ENCODE results near the gene TMED10.

The TMED10 gene

DNA sequence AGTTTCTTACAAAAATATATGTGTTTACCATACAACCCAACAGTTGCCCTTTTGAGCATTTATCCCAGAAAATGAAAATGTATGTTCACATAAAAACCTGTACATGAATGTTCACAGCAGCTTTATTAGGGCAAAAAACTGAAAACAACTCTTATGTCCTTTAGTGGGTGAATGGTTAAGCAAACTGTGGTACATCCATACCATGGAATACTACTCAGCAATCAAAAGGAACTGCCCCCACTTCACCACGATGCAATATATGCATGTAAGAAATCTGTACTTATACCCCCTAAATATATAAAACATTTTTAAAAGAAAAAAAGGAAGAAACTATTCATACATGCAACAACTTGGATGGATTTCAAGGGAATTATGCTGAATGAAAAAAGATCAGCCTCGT lies 42.8 kb downstream of the TMED10 start:
- TF ChIP-seq, protein P1, sequence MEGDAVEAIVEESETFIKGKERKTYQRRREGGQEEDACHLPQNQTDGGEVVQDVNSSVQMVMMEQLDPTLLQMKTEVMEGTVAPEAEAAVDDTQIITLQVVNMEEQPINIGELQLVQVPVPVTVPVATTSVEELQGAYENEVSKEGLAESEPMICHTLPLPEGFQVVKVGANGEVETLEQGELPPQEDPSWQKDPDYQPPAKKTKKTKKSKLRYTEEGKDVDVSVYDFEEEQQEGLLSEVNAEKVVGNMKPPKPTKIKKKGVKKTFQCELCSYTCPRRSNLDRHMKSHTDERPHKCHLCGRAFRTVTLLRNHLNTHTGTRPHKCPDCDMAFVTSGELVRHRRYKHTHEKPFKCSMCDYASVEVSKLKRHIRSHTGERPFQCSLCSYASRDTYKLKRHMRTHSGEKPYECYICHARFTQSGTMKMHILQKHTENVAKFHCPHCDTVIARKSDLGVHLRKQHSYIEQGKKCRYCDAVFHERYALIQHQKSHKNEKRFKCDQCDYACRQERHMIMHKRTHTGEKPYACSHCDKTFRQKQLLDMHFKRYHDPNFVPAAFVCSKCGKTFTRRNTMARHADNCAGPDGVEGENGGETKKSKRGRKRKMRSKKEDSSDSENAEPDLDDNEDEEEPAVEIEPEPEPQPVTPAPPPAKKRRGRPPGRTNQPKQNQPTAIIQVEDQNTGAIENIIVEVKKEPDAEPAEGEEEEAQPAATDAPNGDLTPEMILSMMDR (IDR thresholded peaks at IDR 0.05): no peak

DNA sequence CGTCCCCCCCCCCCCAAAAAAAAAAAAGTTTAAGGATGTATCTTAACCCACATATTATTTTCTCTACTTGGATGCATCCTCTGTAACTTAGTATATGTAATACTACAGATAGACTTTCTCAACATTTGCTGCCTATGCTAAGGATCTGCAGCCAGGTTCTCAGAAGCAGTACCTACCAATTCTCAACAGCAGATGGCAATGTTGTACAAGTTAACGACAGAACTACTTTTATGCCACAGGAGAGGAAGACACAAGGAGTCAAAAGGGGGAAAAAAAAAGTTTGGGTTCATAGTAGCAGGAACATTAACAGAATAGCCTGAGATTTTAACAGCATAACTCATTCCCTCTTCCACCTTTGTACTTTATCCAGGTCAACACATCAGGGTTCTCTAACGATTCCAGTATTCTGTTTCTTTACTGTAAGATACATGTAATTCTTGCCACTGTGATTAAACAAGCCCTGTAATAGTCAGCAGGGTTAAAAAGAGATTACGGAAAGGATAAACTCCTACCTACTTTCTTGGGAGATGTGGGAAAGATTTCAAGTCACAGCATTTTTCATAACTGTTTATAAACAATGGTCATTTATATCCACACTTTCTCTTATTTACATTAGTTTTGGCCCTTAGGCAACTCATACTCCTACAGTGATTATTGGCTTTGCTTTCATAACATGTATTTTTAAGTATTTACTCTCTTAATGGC lies 43.9 kb downstream of the TMED10 start:
- TF ChIP-seq, protein P1 (IDR thresholded peaks at IDR 0.05): peak; percentile 69

DNA sequence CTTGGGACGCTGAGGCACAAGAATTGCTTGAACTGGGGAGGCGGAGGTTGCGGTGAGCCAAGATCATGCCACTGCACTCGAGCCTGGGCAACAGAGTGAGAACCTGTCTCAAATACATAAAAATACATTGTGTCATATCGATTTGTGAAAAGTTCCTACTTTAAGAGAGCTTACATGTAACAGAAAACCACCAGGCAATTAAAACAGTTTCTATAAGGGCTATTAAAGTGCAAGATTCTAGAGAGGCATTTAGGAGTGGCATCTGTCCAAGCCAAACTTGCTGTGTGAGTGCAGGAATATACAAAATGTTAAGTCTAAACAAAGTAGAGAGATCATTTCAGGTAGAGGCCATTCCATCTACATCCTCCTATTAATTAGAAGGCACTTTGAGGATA lies 47.8 kb downstream of the TMED10 start:
- TF ChIP-seq, protein P1 (IDR thresholded peaks at IDR 0.05): no peak

DNA sequence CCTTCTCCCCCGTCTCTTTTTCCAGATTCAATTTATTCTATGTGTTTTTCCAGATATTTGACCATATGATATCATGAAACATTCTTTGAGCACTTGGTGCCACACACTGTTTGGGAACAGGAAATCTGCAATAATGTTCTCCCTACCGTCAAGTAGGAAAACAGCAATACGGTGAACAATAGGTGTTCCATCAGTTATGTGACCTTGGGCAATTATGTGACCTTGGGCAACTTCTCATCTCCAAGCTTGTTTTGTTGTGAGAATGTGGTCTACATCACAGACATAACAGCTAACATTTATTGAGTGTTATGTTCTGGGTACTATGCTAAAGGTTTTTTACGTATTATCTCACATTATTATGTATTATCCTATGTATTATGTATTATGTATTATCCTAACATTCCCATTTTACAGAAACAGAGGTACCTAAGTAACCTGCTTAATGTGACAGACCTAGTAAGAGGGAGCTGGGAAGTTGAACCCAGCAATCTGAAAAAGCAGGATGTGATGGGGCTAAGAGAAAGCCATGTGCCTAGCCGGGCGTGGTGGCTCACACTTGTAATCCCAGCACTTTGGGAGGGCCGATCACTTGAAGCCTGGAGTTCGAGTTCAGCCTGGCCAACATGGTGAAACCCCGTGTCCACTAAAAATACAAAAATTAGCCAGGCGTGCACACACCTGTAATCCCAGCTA lies 48.4 kb downstream of the TMED10 start:
- TF ChIP-seq, protein P1 (IDR thresholded peaks at IDR 0.05): no peak

DNA sequence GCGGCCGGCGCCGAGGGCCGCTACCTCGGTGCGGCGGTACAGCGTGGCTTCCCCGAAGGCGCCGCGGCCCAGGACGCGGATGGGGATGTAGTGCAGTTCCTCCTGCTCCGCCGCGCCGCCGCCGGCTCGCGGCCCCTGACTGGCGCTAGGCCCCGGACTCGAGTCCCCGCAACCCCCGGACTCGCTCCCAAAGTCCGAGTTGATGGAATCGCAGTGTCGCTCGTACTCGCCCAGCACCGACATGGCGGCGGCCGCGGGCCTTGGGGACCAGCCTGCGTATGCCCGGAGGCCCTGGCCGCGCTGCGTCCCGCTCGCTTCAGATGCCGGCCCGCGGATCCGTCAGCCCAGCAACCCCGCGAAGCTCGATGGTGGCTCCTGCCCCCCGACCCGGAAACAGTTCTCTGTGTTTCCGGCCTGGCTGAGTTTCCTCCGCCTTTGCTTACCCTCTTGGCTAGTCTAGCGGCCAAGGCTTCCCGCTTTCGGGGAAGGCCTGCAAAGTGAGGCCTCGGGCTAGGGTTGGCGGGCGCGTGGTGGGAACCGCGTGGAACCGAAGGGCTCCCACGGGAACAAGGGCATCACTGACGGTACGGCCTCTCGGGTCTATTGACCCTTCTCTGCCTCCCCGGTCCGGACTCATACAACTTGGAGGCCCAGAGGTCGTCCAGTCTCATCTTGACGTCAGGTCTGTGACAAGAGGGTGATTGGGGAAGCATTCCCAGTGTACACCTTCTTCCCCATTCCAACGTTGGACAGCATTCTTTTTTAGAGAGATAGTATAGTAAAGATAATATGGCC lies 49.5 kb downstream of the TMED10 start, which contains the start of gene NEK9:
TSS of gene NEK9 (minus strand) at position 370 of the 795 bp plus-strand sequence. CDS start at position 243, 127 bp downstream.
- TF ChIP-seq, protein P1 (IDR thresholded peaks at IDR 0.05): no peak

DNA sequence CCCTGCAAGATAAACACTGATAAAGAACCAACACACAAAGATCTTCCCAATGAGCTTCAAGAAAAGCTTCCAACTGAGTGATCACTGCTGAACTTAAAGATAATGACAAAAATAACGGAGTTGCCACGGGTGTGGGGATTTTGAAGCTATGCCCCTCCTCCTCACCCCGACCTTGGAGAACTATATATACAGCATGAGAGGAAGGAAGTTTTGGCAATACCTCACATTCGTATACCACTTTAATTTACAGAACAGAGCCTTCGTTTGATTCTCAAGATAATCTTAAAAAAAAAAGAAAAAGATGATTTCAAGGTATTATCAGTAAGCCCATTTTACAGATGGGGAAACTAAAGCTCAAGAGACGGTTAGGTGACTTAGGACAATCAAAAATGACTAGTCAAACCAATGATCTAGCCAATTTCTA lies 50.3 kb downstream of the TMED10 start:
- TF ChIP-seq, protein P1 (IDR thresholded peaks at IDR 0.05): no peak

DNA sequence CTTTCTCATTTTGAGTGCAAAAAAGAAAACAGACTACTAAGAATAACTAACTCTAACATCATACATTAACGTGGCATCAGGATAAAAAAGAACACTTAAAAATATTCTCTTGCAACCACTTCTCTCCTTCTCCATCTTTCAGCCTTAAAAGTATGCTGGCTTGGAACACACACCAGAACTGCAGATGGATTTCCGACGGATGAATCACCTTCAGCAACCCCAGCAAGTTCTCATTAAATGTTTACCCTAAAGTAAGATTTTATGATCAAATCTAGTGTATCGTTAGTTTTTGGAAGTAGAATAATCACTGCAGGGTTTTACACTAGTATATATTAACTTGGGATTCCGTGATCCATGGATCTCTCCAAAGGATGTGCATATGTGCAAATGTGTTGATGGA lies 50.8 kb downstream of the TMED10 start:
- TF ChIP-seq, protein P1 (IDR thresholded peaks at IDR 0.05): no peak

Measured in LNCAP (cell line).